Spleen (tissue), 11 donors: ENCODE results near the gene INPP5D. TPM values are rescaled to one million over a fixed set of nuclear protein-coding genes. Genes with fewer than 3 reads are reported as not detected.
A peak's percentile ranks its signal among the peaks of the same experiment; 100 is the strongest.

Experiments used
- DNase-seq: peaks from one replicate; pipeline ENCODE4 v3.0.0-alpha.2; 2020
- H3K27ac ChIP-seq, 8 donors: fragments of 200-600 bp; sonication (generic) in 7 of 8; 1 replicate in 4 of 8; 2 replicates in 4 of 8; pipeline versions ENCODE4 v1.5.0 to v1.8.0; 2016 to 2021; ENCODE audit warnings: inconsistent platforms in 4 of 8, mild to moderate bottlenecking in 4 of 8, moderate library complexity in 1 of 8
- H3K27me3 ChIP-seq, 7 donors: fragments of 200-600 bp; sonication (generic) in 6 of 7; replicated peaks in 1 of 7; 1 replicate in 4 of 7; 2 replicates in 3 of 7; pipeline versions ENCODE4 v1.5.0 to v1.8.0; 2016 to 2021; ENCODE audit warnings: inconsistent platforms in 3 of 7, mild to moderate bottlenecking in 1 of 7
- H3K36me3 ChIP-seq, 6 donors: fragments of 200-600 bp; sonication (generic) in 5 of 6; 1 replicate in 4 of 6; 2 replicates in 2 of 6; pipeline versions ENCODE4 v1.5.0 to v1.8.0; 2016 to 2021; ENCODE audit warnings: inconsistent platforms in 2 of 6
- H3K4me1 ChIP-seq, 6 donors: fragments of 200-600 bp; sonication (generic) in 5 of 6; 1 replicate in 3 of 6; 2 replicates in 3 of 6; pipeline versions ENCODE4 v1.5.0 to v1.8.0; 2016 to 2021; ENCODE audit warnings: inconsistent platforms in 3 of 6
- H3K4me3 ChIP-seq, 8 donors: fragments of 200-600 bp; sonication (generic) in 7 of 8; 1 replicate in 4 of 8; 2 replicates in 4 of 8; pipeline versions ENCODE4 v1.5.0 to v1.8.0; 2016 to 2021; ENCODE audit warnings: inconsistent platforms in 4 of 8, mild to moderate bottlenecking in 4 of 8, moderate library complexity in 2 of 8
- H3K9me3 ChIP-seq, 8 donors: fragments of 200-600 bp; sonication (generic) in 7 of 8; 1 replicate in 4 of 8; 2 replicates in 4 of 8; pipeline versions ENCODE4 v1.5.0 to v1.8.0; 2016 to 2021; ENCODE audit warnings: inconsistent platforms in 4 of 8
- CTCF ChIP-seq, 11 experiments: fragments of 200-600 bp in 7 of 11; fragments of 450-650 bp in 4 of 11; sonication (generic) in 4 of 11; IDR thresholded peaks in 8 of 11; conservative IDR thresholded peaks in 3 of 11; 1 replicate in 7 of 11; 2 replicates in 4 of 11; pipeline versions ENCODE4 v1.4.0 to v1.8.0; 2016 to 2021; ENCODE audit warnings: antibody characterized with exemption in 11 of 11, inconsistent platforms in 4 of 11, mild to moderate bottlenecking in 1 of 11
- POLR2A ChIP-seq, 3 donors: fragments of 450-650 bp; IDR thresholded peaks; one replicate each; pipeline ENCODE4 v1.5.1; 2017; ENCODE audit warnings: antibody characterized with exemption in 3 of 3, mild to moderate bottlenecking in 1 of 3
- POLR2AphosphoS5 ChIP-seq, 3 donors: sonication (generic); formaldehyde crosslinking; IDR thresholded peaks; one replicate each; pipeline ENCODE4 v1.5.1; 2017; ENCODE audit warnings: antibody characterized with exemption in 3 of 3
- WGBS, 5 donors: extraction: QIAGEN DNeasy Blood & Tissue Kit in 3 of 5; methylation state at CpG; one replicate each; pipeline versions ENCODE4 v1.1.5 to v1.1.7; 2013 to 2018; 5-methylcytosine and 5-hydroxymethylcytosine counted together
- intact Hi-C: fragments of 100-400 bp; cut with DNase I; formaldehyde crosslinking; loops from one replicate; pipeline ENCODE4 v1.15.0; 2023; ENCODE audit warnings: low total_unique reads
- polyA plus RNA-seq, 3 donors: library from polyadenylated mRNA; stranded (reverse); fragments of 200-250 nt; gene quantifications; one replicate each; pipeline ENCODE4 v1.2.1, GENCODE V29; 2013
- total RNA-seq, 7 donors: library from RNA; depleted of rRNA in 3 of 7; stranded (reverse); fragments of >200 nt in 3 of 7; fragmentation: NEBNext Ultra II Directional in 4 of 7; extraction: Animal tissue kit (Norgen Biotek cat#: 25700) in 4 of 7; gene quantifications; one replicate each; pipeline versions ENCODE4 v1.1.0 to v1.2.1, GENCODE V29; 2016 to 2021
- donor health status: healthy with polysubstance abuse.
- donor health status: DM: no; HTN: no; CAD: no; lungs with moderate emphysema.
- donor health status: DM: no; HTN: no; CAD: no.
- donor health status: Bipolar disorder and iron deficiency.
- donor health status: healthy.
- donor health status: DM: no; HTN: no; CAD: no.
- donor health status: DM: yes; HTN: yes; CAD: no.

The INPP5D gene
- total and polyA plus RNA-seq, 10 donors: 71.1 to 246 (median 181) TPM

GRCh38 chr2:233083782-233084181, 23.6 kb downstream of the INPP5D start:
- 55 to 66% (median 61%) methylated on average over 8 of the region's 8 CpGs for WGBS, 5 donors
- DNase-seq: no peak

DNA sequence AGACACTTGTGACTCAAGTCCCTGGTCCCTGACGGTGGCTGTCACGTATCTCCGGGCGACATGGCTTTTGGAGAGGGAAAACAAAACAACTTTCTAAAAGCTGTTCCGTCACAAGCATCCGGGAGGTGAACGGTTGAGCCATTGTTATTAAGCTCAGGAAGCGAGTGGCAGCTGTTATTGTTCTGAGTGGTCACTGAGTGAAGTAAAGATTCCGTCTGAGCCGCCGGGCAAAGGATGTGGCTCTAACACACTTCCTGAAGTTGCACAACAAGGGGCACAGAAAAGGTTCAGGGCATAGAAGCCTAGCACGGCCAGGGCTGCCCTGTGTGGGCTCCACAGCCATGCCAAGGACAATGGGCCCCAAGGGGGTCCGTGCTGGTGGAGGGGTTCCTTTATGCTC, 24.3 kb downstream of the INPP5D start:
- Histone ChIP-seq H3K27me3 (no peaks in the 10 kb centered on the region), H3K4me1 (peaks cover 83 to 100% (median 100%) of the 10 kb centered on the region in 6 donors), H3K27ac (peak overlapping the region; percentile 79 to 96 (median 92)), H3K9me3 (no peaks in the 10 kb centered on the region), H3K4me3 (peak overlapping the region in 5 of 8 donors; percentile 1 to 58 (median 13)), H3K36me3 (peaks cover 0 to 65% (median 23%) of the 10 kb centered on the region in 6 donors)
- intact Hi-C loops: no loop called here
- peak; percentile 55 to 96 (median 74) for TF ChIP-seq POLR2AphosphoS5 (IDR thresholded peaks at IDR 0.05)
- no peak for TF ChIP-seq CTCF (IDR thresholded peaks at IDR 0.05 in 8 of 11, conservative IDR thresholded peaks at IDR 0.05 in 3 of 11)
- peak; percentile 91 for DNase-seq
- WGBS, 5 donors: 12 to 18% (median 15%) methylated on average over 13 of the region's 13 CpGs

More at GRCh38 chr2:233083782-233084181, 23.6 kb downstream of the INPP5D start:
- TF ChIP-seq CTCF (IDR thresholded peaks at IDR 0.05 in 8 of 11, conservative IDR thresholded peaks at IDR 0.05 in 3 of 11) (no peak), POLR2AphosphoS5 (IDR thresholded peaks at IDR 0.05) (peak in 1 of 3 donors; percentile 42), POLR2A (IDR thresholded peaks at IDR 0.05) (no peak)
- no peaks in the 10 kb centered on the region for H3K9me3 ChIP-seq
- H3K4me1 ChIP-seq: peaks cover 85 to 100% (median 100%) of the 10 kb centered on the region in 6 donors
- intact Hi-C loops: no loop called here
- peak overlapping the region; percentile 79 to 96 (median 92) for H3K27ac ChIP-seq
- H3K27me3 ChIP-seq: no peaks in the 10 kb centered on the region
- H3K4me3 ChIP-seq: peak overlapping the region in 4 of 8 donors; percentile 4 to 58 (median 14)
- peaks cover 0 to 65% (median 21%) of the 10 kb centered on the region in 6 donors for H3K36me3 ChIP-seq

- Histone ChIP-seq H3K4me3 (peak overlapping the region in 1 of 8 donors; percentile 58), H3K27ac (peak overlapping the region; percentile 79 to 96 (median 92)), H3K36me3 (peaks cover 0 to 65% (median 17%) of the 10 kb centered on the region in 6 donors), H3K27me3 (no peaks in the 10 kb centered on the region), H3K4me1 (peaks cover 75 to 100% (median 95%) of the 10 kb centered on the region in 6 donors), H3K9me3 (no peaks in the 10 kb centered on the region)
- intact Hi-C loops: no loop called here
- no peak for DNase-seq
- 54 to 63% (median 58%) methylated on average over 13 of the region's 13 CpGs for WGBS, 5 donors
- no peak for TF ChIP-seq POLR2AphosphoS5 (IDR thresholded peaks at IDR 0.05)
- no peak for TF ChIP-seq POLR2A (IDR thresholded peaks at IDR 0.05)
- no peak for TF ChIP-seq CTCF (IDR thresholded peaks at IDR 0.05 in 8 of 11, conservative IDR thresholded peaks at IDR 0.05 in 3 of 11)
Observed at GRCh38 chr2:233085037-233085838, 25.1 kb downstream of the INPP5D start.

DNA sequence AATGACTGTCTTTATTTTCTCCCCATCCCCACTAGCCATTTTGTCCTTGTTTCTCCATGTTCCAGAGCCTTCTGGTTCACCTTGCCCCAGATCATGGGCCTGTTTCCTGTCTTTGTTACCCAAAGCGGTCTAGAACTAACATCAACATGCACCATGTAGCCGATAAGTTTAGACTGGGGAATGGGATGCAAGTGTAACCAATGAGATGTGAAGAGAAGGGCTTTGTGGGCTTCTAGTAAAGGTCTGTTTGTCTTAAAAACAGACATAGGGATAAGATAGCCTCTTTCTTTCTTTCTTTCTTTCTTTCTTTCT, 25.7 kb downstream of the INPP5D start:
- Histone ChIP-seq H3K27me3 (no peaks in the 10 kb centered on the region), H3K9me3 (no peaks in the 10 kb centered on the region), H3K27ac (peak overlapping the region; percentile 79 to 96 (median 92)), H3K36me3 (peaks cover 0 to 65% (median 15%) of the 10 kb centered on the region in 6 donors), H3K4me3 (peak overlapping the region in 1 of 8 donors; percentile 28), H3K4me1 (peaks cover 70 to 100% (median 91%) of the 10 kb centered on the region in 6 donors)
- 46 to 76% (median 62%) methylated on average over 2 of the region's 2 CpGs for WGBS, 5 donors
- TF ChIP-seq CTCF (IDR thresholded peaks at IDR 0.05 in 8 of 11, conservative IDR thresholded peaks at IDR 0.05 in 3 of 11) (no peak), POLR2A (IDR thresholded peaks at IDR 0.05) (no peak), POLR2AphosphoS5 (IDR thresholded peaks at IDR 0.05) (no peak)
- DNase-seq: no peak
- intact Hi-C loops: no loop called here
